GM18520 (cell line): ENCODE data around the gene FMO4.
"Not testable (repeated sequence)": the region's sequence is repeated elsewhere in the genome, so short reads cannot be mapped to it uniquely, and the experiment has no call there.

Source experiments
- ATAC-seq: cut with Tn5 transposase; IDR thresholded peaks from one replicate; pipeline ENCODE4 v1.9.1; 2021; ENCODE audit not compliant: unreplicated experiment

The FMO4 gene

GRCh38 chr1:171384496-171384895 is 70.5 kb downstream of the FMO4 start:
- no peak for ATAC-seq

GRCh38 chr1:171389171-171389570 is 75.2 kb downstream of the FMO4 start:
- no peak for ATAC-seq

- not testable (repeated sequence) for ATAC-seq
Observed at GRCh38 chr1:171390740-171391139, 76.8 kb downstream of the FMO4 start.
